Loucy (cell line): ENCODE results near the gene RASGRP1.

ENCODE experiments used
- CTCF ChIP-seq: fragments of 200-600 bp; sonication (generic); conservative IDR thresholded peaks from 2 replicates; pipeline ENCODE4 v1.5.1; 2014; ENCODE audit warnings: mild to moderate bottlenecking, antibody characterized with exemption, low read length
- EZH2phosphoT487 ChIP-seq: fragments of 200-600 bp; IDR thresholded peaks from 2 replicates; pipeline ENCODE4 v1.6.1; 2018; ENCODE audit warnings: antibody characterized with exemption, mild to moderate bottlenecking, moderate library complexity, borderline replicate concordance

GRCh38 chr15:38453971-38454695 is 110.5 kb downstream of the RASGRP1 start, which contains the start of gene FAM98B:
- TF ChIP-seq CTCF (no peak; the same call in 1 of the 2 replicates), EZH2phosphoT487 (no peak)
